Muscle layer of duodenum (tissue), 2 donors: ENCODE data around the gene SLMAP.

Source experiments
- H3K27ac ChIP-seq: one replicate; pipeline ENCODE4 v1.7.0; 2013; ENCODE audit warnings: mild to moderate bottlenecking, low read length
- H3K27me3 ChIP-seq: one replicate; pipeline ENCODE4 v1.7.0; 2013; ENCODE audit warnings: low read depth, mild to moderate bottlenecking, control low read depth, low read length
- H3K36me3 ChIP-seq, 2 donors: one replicate each; pipeline ENCODE4 v1.7.0; 2013; ENCODE audit warnings: low read length in 2 of 2, control low read depth in 1 of 2, mild to moderate bottlenecking in 1 of 2; ENCODE audit not compliant: insufficient read depth in 2 of 2, control insufficient read depth in 1 of 2
- H3K4me1 ChIP-seq, 2 donors: one replicate each; pipeline ENCODE4 v1.7.0; 2013; ENCODE audit warnings: low read length in 2 of 2, mild to moderate bottlenecking in 2 of 2, control low read depth in 1 of 2, moderate library complexity in 1 of 2; ENCODE audit not compliant: insufficient read depth in 2 of 2, control insufficient read depth in 1 of 2
- H3K4me3 ChIP-seq, 2 donors: one replicate each; pipeline ENCODE4 v1.7.0; 2013; ENCODE audit warnings: low read length in 2 of 2, low read depth in 1 of 2, mild to moderate bottlenecking in 1 of 2
- H3K9me3 ChIP-seq, 2 donors: one replicate each; pipeline ENCODE4 v1.7.0; 2013; ENCODE audit warnings: low read length in 2 of 2, control low read depth in 1 of 2, mild to moderate bottlenecking in 1 of 2; ENCODE audit not compliant: control insufficient read depth in 1 of 2
- donor health status: healthy.

Gene SLMAP

GRCh38 chr3:57783186-57784088 is 27.3 kb downstream of the SLMAP start:
- H3K27ac ChIP-seq: no peak overlapping the region
- peaks cover 7 to 13% of the 10 kb centered on the region in 2 donors for H3K4me1 ChIP-seq
- H3K36me3 ChIP-seq: no peaks in the 10 kb centered on the region
- H3K9me3 ChIP-seq: no peaks in the 10 kb centered on the region
- H3K4me3 ChIP-seq: no peak overlapping the region
- no peaks in the 10 kb centered on the region for H3K27me3 ChIP-seq

- no peaks in the 10 kb centered on the region for H3K27me3 ChIP-seq
These were observed 28.1 kb downstream of the SLMAP start for GRCh38 chr3:57784089-57784735.

GRCh38 chr3:57785446-57785845 is 29.3 kb downstream of the SLMAP start:
- no peak overlapping the region for H3K4me3 ChIP-seq
- peaks cover 7 to 13% of the 10 kb centered on the region in 2 donors for H3K4me1 ChIP-seq
- H3K27me3 ChIP-seq: no peaks in the 10 kb centered on the region
- H3K27ac ChIP-seq: no peak overlapping the region
- H3K36me3 ChIP-seq: no peaks in the 10 kb centered on the region
- H3K9me3 ChIP-seq: no peaks in the 10 kb centered on the region

More at GRCh38 chr3:57784089-57784735, 28.1 kb downstream of the SLMAP start:
- Histone ChIP-seq H3K27ac (no peak overlapping the region), H3K36me3 (no peaks in the 10 kb centered on the region), H3K4me3 (no peak overlapping the region), H3K9me3 (no peaks in the 10 kb centered on the region), H3K4me1 (peaks cover 7 to 13% of the 10 kb centered on the region in 2 donors)

GRCh38 chr3:57787867-57788623 is 31.9 kb downstream of the SLMAP start:
- no peaks in the 10 kb centered on the region for H3K27me3 ChIP-seq
- peaks cover 3 to 10% of the 10 kb centered on the region in 2 donors for H3K4me1 ChIP-seq
- H3K36me3 ChIP-seq: no peaks in the 10 kb centered on the region
- H3K27ac ChIP-seq: no peak overlapping the region
- no peaks in the 10 kb centered on the region for H3K9me3 ChIP-seq
- H3K4me3 ChIP-seq: no peak overlapping the region

- Histone ChIP-seq H3K36me3 (no peaks in the 10 kb centered on the region), H3K4me1 (peaks cover 0 to 4% of the 10 kb centered on the region in 2 donors), H3K27me3 (no peaks in the 10 kb centered on the region), H3K4me3 (no peak overlapping the region), H3K9me3 (no peaks in the 10 kb centered on the region), H3K27ac (no peak overlapping the region)
These were observed 32.5 kb downstream of the SLMAP start for GRCh38 chr3:57788624-57789018.

- Histone ChIP-seq H3K4me1 (no peaks in the 10 kb centered on the region), H3K27ac (no peak overlapping the region), H3K4me3 (no peak overlapping the region), H3K9me3 (no peaks in the 10 kb centered on the region), H3K27me3 (no peaks in the 10 kb centered on the region), H3K36me3 (no peaks in the 10 kb centered on the region)
These were observed 35.1 kb downstream of the SLMAP start for GRCh38 chr3:57791245-57791644.

GRCh38 chr3:57792198-57792597 is 36.1 kb downstream of the SLMAP start:
- no peaks in the 10 kb centered on the region for H3K9me3 ChIP-seq
- no peak overlapping the region for H3K27ac ChIP-seq
- H3K27me3 ChIP-seq: no peaks in the 10 kb centered on the region
- no peaks in the 10 kb centered on the region for H3K4me1 ChIP-seq
- H3K4me3 ChIP-seq: no peak overlapping the region
- H3K36me3 ChIP-seq: no peaks in the 10 kb centered on the region

- Histone ChIP-seq H3K27ac (no peak overlapping the region), H3K4me3 (no peak overlapping the region), H3K9me3 (no peaks in the 10 kb centered on the region), H3K4me1 (peaks cover 0 to 4% of the 10 kb centered on the region in 2 donors), H3K36me3 (no peaks in the 10 kb centered on the region), H3K27me3 (no peaks in the 10 kb centered on the region)
These were observed 37.7 kb downstream of the SLMAP start for GRCh38 chr3:57793737-57794187.

GRCh38 chr3:57794501-57794900 is 38.4 kb downstream of the SLMAP start:
- Histone ChIP-seq H3K9me3 (no peaks in the 10 kb centered on the region), H3K36me3 (no peaks in the 10 kb centered on the region), H3K4me3 (no peak overlapping the region), H3K27ac (no peak overlapping the region), H3K27me3 (no peaks in the 10 kb centered on the region), H3K4me1 (peaks cover 0 to 4% of the 10 kb centered on the region in 2 donors)

GRCh38 chr3:57794951-57795350 is 38.8 kb downstream of the SLMAP start:
- H3K27me3 ChIP-seq: no peaks in the 10 kb centered on the region
- no peak overlapping the region for H3K27ac ChIP-seq
- H3K9me3 ChIP-seq: no peaks in the 10 kb centered on the region
- no peak overlapping the region for H3K4me3 ChIP-seq
- H3K36me3 ChIP-seq: no peaks in the 10 kb centered on the region
- peaks cover 0 to 4% of the 10 kb centered on the region in 2 donors for H3K4me1 ChIP-seq

- no peaks in the 10 kb centered on the region for H3K27me3 ChIP-seq
- no peaks in the 10 kb centered on the region for H3K9me3 ChIP-seq
- H3K36me3 ChIP-seq: no peaks in the 10 kb centered on the region
- peaks cover 0 to 4% of the 10 kb centered on the region in 2 donors for H3K4me1 ChIP-seq
- no peak overlapping the region for H3K4me3 ChIP-seq
- H3K27ac ChIP-seq: no peak overlapping the region
These were observed 40.2 kb downstream of the SLMAP start for GRCh38 chr3:57796261-57796660.
